ENCODE measurements around the gene FAM53A. TPM values are rescaled to one million over a fixed set of nuclear protein-coding genes. Genes with fewer than 3 reads are reported as not detected.

The FAM53A gene
- total and polyA plus RNA-seq, 2 of the 13 experiments (the other 11 are each of a cell fraction or from before 2014, with no cell fraction given): 0.48 to 1.1 TPM

GRCh38 chr4:1720163-1720983 is 36.3 kb upstream of the FAM53A start (continued):
- no peak for TF ChIP-seq ZNF17 (CRISPR knock-in tag; IDR thresholded peaks at IDR 0.05)
- no peak for TF ChIP-seq ZNF337 (CRISPR knock-in tag; IDR thresholded peaks at IDR 0.05; ENCODE audit: borderline replicate concordance, low read depth)
- no peak for TF ChIP-seq FOXM1 (CRISPR knock-in tag; IDR thresholded peaks at IDR 0.05)
- peak; percentile 50; the same call in 1 of the 2 replicates for TF ChIP-seq SALL2 (CRISPR knock-in tag; IDR thresholded peaks at IDR 0.05)
- no peak for TF ChIP-seq ZNF33B (CRISPR knock-in tag; IDR thresholded peaks at IDR 0.05)
- no peak for TF ChIP-seq ETV5 (CRISPR knock-in tag; IDR thresholded peaks at IDR 0.05; ENCODE audit: borderline replicate concordance)
- 0 out of 2 replicates have a peak, but pooled peaks have one; percentile 37 for TF ChIP-seq ZNF556 (CRISPR knock-in tag; IDR thresholded peaks at IDR 0.05; ENCODE audit: borderline replicate concordance)
- no peak for TF ChIP-seq ZNF510 (CRISPR knock-in tag; IDR thresholded peaks at IDR 0.05; ENCODE audit: low read depth)
- no peak for TF ChIP-seq ZHX2 (IDR thresholded peaks at IDR 0.05; ENCODE audit: low read depth)
- no peak for TF ChIP-seq ZHX2 (CRISPR knock-in tag; IDR thresholded peaks at IDR 0.05; ENCODE audit: borderline replicate concordance)
- TF ChIP-seq PBX3 (CRISPR knock-in tag; IDR thresholded peaks at IDR 0.05; ENCODE audit: borderline replicate concordance): no peak
- TF ChIP-seq MBD4 (IDR thresholded peaks at IDR 0.05; ENCODE audit: borderline replicate concordance, low read length): no peak
- 0 out of 2 replicates have a peak, but pooled peaks have one; percentile 5 for TF ChIP-seq AHR (CRISPR knock-in tag; IDR thresholded peaks at IDR 0.05)
- TF ChIP-seq ZNF687 (CRISPR knock-in tag; IDR thresholded peaks at IDR 0.05): peak; percentile 95
- no peak for TF ChIP-seq FIP1L1 (IDR thresholded peaks at IDR 0.05; ENCODE audit: borderline replicate concordance, insufficient read depth, low read depth, low read length)
- no peak for TF ChIP-seq EEA1 (CRISPR knock-in tag; IDR thresholded peaks at IDR 0.05; ENCODE audit: borderline replicate concordance)
- no peak for TF ChIP-seq TARDBP (CRISPR knock-in tag; IDR thresholded peaks at IDR 0.05)

Data from HepG2 (cell line).